ENCODE results near the gene GRIK1.

GRCh38 chr21:29650523-29651022 lies 289.2 kb downstream of the GRIK1 start:
- TF ChIP-seq EZH2 (IDR thresholded peaks at IDR 0.05; ENCODE audit: insufficient read depth, poor library complexity, severe bottlenecking) (no peak), EZH2phosphoT487 (IDR thresholded peaks at IDR 0.05; ENCODE audit: insufficient read depth, low read depth) (no peak)
